OCI-LY7 (cell line): ENCODE results near the gene ZNF683. TPM values are rescaled to one million over a fixed set of nuclear protein-coding genes. Genes with fewer than 3 reads are reported as not detected.

Experiments
- BruUV-seq: library from RNA; stranded (reverse); fragments of 400-500 nt; replicated peaks from 2 replicates; lab custom pipeline; 2021; lab: Mats Ljungman, UMichigan
- CTCF ChIA-PET: fragments of 300-600 bp; sonication (Branson Sonifier 250); formaldehyde crosslinking; loops from one replicate; lab custom pipeline; 2022; ENCODE audit warnings: antibody characterized with exemption; ENCODE audit not compliant: unreplicated experiment; lab: Charles Lee
- POLR2A ChIA-PET: fragments of 300-600 bp; sonication (Branson Sonifier 250); formaldehyde crosslinking; loops from one replicate; lab custom pipeline; 2022; ENCODE audit warnings: antibody characterized with exemption; lab: Charles Lee
- DNase-seq: peaks from one replicate; pipeline ENCODE4 v3.0.0-alpha.2; 2015; ENCODE audit warnings: low spot score
- H2AFZ ChIP-seq: fragments of 200-600 bp; sonication (generic), shearing (Covaris generic); 2 replicates; pipeline ENCODE4 v1.6.1; 2014; ENCODE audit warnings: mild to moderate bottlenecking, antibody characterized with exemption, low read length, moderate library complexity
- H3K27ac ChIP-seq: fragments of 200-600 bp; sonication (generic); 2 replicates; pipeline ENCODE4 v1.5.1; 2014; ENCODE audit warnings: mixed run types, low read depth, mild to moderate bottlenecking, moderate library complexity, low read length, inconsistent platforms; ENCODE audit not compliant: poor library complexity, severe bottlenecking
- H3K36me3 ChIP-seq: fragments of 200-600 bp; sonication (generic); 2 replicates; pipeline ENCODE4 v1.6.1; 2014; ENCODE audit warnings: mild to moderate bottlenecking, antibody characterized with exemption, low read length, moderate library complexity, mixed read lengths; ENCODE audit not compliant: insufficient read depth
- H3K4me1 ChIP-seq: fragments of 200-600 bp; sonication (generic); 2 replicates; pipeline ENCODE4 v1.5.1; 2014; ENCODE audit warnings: mild to moderate bottlenecking, low read length; ENCODE audit not compliant: insufficient read depth, poor library complexity, severe bottlenecking
- H3K4me2 ChIP-seq: fragments of 200-600 bp; sonication (generic); 2 replicates; pipeline ENCODE4 v1.6.1; 2014; ENCODE audit warnings: mild to moderate bottlenecking, low read length
- H3K4me3 ChIP-seq: fragments of 200-600 bp; sonication (generic); 2 replicates; pipeline ENCODE4 v1.5.1; 2014; ENCODE audit warnings: mild to moderate bottlenecking, low read depth, low read length; ENCODE audit not compliant: poor library complexity, severe bottlenecking
- H3K79me2 ChIP-seq: fragments of 200-600 bp; sonication (generic); 2 replicates; pipeline ENCODE4 v1.6.1; 2016; ENCODE audit warnings: low read depth, mild to moderate bottlenecking, low read length, moderate library complexity, mixed read lengths; ENCODE audit not compliant: insufficient read depth
- H3K9me2 ChIP-seq: fragments of 200-600 bp; sonication (generic); 2 replicates; pipeline ENCODE4 v1.6.1; 2016; ENCODE audit warnings: mild to moderate bottlenecking, low read length, mixed read lengths; ENCODE audit not compliant: insufficient read depth
- H3K9me3 ChIP-seq: fragments of 200-600 bp; sonication (generic); 2 replicates; pipeline ENCODE4 v1.6.1; 2014; ENCODE audit warnings: mild to moderate bottlenecking, mixed run types, low read length, mixed read lengths
- H4K20me1 ChIP-seq: fragments of 200-600 bp; sonication (generic); 2 replicates; pipeline ENCODE4 v1.6.1; 2014; ENCODE audit warnings: mild to moderate bottlenecking, antibody characterized with exemption, low read length, moderate library complexity, mixed read lengths; ENCODE audit not compliant: insufficient read depth
- CTCF ChIP-seq: fragments of 200-600 bp; sonication (generic); conservative IDR thresholded peaks from 2 replicates; pipeline ENCODE4 v1.5.1; 2014; ENCODE audit warnings: mild to moderate bottlenecking, antibody characterized with exemption, low read length, moderate library complexity, mixed read lengths
- EZH2phosphoT487 ChIP-seq: fragments of 200-600 bp; sonication (generic); IDR thresholded peaks from 2 replicates; pipeline ENCODE4 v1.6.1; 2018; ENCODE audit warnings: low read depth, borderline replicate concordance, mild to moderate bottlenecking, mixed run types, antibody characterized with exemption, low read length, moderate library complexity, mixed read lengths
- intact Hi-C: fragments of 100-400 bp; cut with micrococcal nuclease; formaldehyde crosslinking; loops from one replicate; pipeline ENCODE4 v1.10.0; 2022; ENCODE audit not compliant: unreplicated experiment
- total RNA-seq, 2 experiments: library from RNA; depleted of rRNA in 1 of 2; stranded (reverse); fragments of >200 nt in 1 of 2; shearing (Covaris generic) in 1 of 2; gene quantifications; 2 replicates each; pipeline ENCODE4 v1.2.3, GENCODE V29; 2014 to 2022

Gene ZNF683
- total RNA-seq, 2 experiments from 2014 or later = not detected

GRCh38 chr1:26350343-26350700 lies 22.2 kb downstream of the ZNF683 start:
- no peak for DNase-seq
- Histone ChIP-seq H3K4me3 (no peak overlapping the region), H3K27ac (no peak overlapping the region), H3K4me1 (no peaks in the 10 kb centered on the region), H3K9me3 (no peaks in the 10 kb centered on the region), H2AFZ (no peak overlapping the region), H4K20me1 (no peaks in the 10 kb centered on the region), H3K79me2 (no peaks in the 10 kb centered on the region), H3K9me2 (no peaks in the 10 kb centered on the region), H3K4me2 (no peak overlapping the region), H3K36me3 (no peaks in the 10 kb centered on the region)
- CTCF ChIA-PET = interaction anchor here (0.6 kb wide), 1 partner anchor 12 kb away, joined by 3 read pairs; no protein-coding TSS in a partner anchor
- intact Hi-C loops = no loop called here
- POLR2A ChIA-PET = interaction anchor here (0.6 kb wide), 1 partner anchor 241 kb away, joined by 3 read pairs; no protein-coding TSS in a partner anchor
- TF ChIP-seq CTCF = no peak
- no peak for TF ChIP-seq EZH2phosphoT487
- BruUV-seq = no TSS peak

DNA sequence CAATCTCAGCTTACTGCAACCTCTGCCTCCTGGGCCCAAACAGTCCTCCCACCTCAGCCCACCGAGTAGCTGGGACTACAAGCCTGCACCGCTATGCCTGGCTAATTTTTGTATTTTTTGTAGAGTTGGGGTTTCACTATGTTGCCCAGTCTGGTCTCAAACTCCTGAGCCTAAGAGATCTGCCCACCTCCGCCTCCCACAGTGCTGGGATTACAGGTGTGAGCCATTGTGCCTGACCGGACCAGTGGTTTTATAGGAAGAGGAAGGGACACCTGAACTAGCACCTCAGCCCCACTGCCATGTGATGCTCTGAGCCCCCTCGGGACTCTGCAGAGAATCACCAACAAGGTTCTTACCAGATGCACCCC lies 22.7 kb downstream of the ZNF683 start:
- Histone ChIP-seq H3K9me2 (no peaks in the 10 kb centered on the region), H3K36me3 (no peaks in the 10 kb centered on the region), H3K4me2 (no peak overlapping the region), H3K27ac (no peak overlapping the region), H3K4me3 (no peak overlapping the region), H2AFZ (no peak overlapping the region), H3K9me3 (no peaks in the 10 kb centered on the region), H3K79me2 (no peaks in the 10 kb centered on the region), H3K4me1 (no peaks in the 10 kb centered on the region), H4K20me1 (no peaks in the 10 kb centered on the region)
- ChIA-PET CTCF (interaction anchor here (0.6 kb wide), 1 partner anchor 12 kb away, joined by 3 read pairs; no protein-coding TSS in a partner anchor), POLR2A (interaction anchor here (0.6 kb wide), 1 partner anchor 242 kb away, joined by 3 read pairs; no protein-coding TSS in a partner anchor)
- no peak for DNase-seq
- TF ChIP-seq EZH2phosphoT487 = no peak
- TF ChIP-seq CTCF = no peak
- intact Hi-C loops = no loop called here
- BruUV-seq = no TSS peak

- Histone ChIP-seq H3K4me3 (no peak overlapping the region), H3K27ac (no peak overlapping the region), H3K9me2 (no peaks in the 10 kb centered on the region), H3K79me2 (no peaks in the 10 kb centered on the region), H3K36me3 (no peaks in the 10 kb centered on the region), H3K4me2 (no peak overlapping the region), H2AFZ (no peak overlapping the region), H3K9me3 (no peaks in the 10 kb centered on the region), H3K4me1 (no peaks in the 10 kb centered on the region), H4K20me1 (no peaks in the 10 kb centered on the region)
- ChIA-PET CTCF (interaction anchor here (0.6 kb wide), 1 partner anchor 13 kb away, joined by 3 read pairs; no protein-coding TSS in a partner anchor), POLR2A (interaction anchor here (0.6 to 1.4 kb wide), 2 partner anchors 24 to 840 kb away, joined by 3 to 4 read pairs; no protein-coding TSS in a partner anchor)
- intact Hi-C loops = no loop called here
- DNase-seq = no peak
- BruUV-seq = no TSS peak
- no peak for TF ChIP-seq EZH2phosphoT487
- no peak for TF ChIP-seq CTCF
These were observed 23.2 kb downstream of the ZNF683 start for GRCh38 chr1:26349188-26349876.
